Measurements from ENCODE around the gene MYO6.

DNA sequence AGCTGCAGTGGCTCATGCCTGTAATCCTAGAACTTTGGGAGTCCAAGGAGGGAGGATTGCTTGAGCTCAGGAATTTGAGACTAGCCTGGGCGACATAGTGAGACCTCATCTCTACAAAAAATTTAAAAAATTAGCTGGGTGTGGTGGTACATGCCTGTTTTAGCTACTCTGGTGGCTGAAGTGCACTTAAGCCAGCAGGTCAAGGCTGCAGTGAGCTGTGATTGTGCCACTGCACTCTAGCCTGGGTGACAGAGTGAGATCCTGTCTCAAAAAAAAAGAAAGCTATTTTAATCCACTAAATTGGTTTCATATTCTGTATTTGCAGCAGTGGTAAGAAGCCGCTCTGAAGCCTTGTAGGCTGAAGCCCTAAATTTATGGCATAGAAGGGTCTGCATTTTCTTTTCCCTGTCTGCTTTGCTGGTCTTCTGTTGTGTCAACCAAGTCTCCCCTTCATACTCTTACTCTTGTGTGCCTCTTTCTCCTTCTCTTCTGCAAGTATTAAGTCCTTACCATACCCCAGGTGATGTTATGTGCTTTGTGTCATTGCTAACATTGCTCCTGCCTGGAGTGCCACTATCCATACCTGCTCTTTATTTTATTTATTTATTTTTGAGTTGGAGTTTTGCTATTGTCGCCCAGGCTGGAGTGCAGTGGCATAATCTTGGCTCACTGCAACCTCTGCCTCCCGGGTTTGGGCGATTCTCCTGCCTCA is 70.9 kb downstream of the MYO6 start:
- TF ChIP-seq EZH2phosphoT487 (IDR thresholded peaks at IDR 0.05; ENCODE audit: borderline replicate concordance, low read depth, low read length) = no peak
- TF ChIP-seq, protein P1, sequence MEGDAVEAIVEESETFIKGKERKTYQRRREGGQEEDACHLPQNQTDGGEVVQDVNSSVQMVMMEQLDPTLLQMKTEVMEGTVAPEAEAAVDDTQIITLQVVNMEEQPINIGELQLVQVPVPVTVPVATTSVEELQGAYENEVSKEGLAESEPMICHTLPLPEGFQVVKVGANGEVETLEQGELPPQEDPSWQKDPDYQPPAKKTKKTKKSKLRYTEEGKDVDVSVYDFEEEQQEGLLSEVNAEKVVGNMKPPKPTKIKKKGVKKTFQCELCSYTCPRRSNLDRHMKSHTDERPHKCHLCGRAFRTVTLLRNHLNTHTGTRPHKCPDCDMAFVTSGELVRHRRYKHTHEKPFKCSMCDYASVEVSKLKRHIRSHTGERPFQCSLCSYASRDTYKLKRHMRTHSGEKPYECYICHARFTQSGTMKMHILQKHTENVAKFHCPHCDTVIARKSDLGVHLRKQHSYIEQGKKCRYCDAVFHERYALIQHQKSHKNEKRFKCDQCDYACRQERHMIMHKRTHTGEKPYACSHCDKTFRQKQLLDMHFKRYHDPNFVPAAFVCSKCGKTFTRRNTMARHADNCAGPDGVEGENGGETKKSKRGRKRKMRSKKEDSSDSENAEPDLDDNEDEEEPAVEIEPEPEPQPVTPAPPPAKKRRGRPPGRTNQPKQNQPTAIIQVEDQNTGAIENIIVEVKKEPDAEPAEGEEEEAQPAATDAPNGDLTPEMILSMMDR (conservative IDR thresholded peaks at IDR 0.05; ENCODE audit: low read length) = no peak

All from OCI-LY7 (cell line).